Astrocyte (in vitro differentiated cells and primary cell): ENCODE measurements around the gene GNPDA2.

Experiments used
- EZH2 ChIP-seq: IDR thresholded peaks from 2 replicates; pipeline ENCODE4 v1.6.1; 2012; ENCODE audit warnings: mild to moderate bottlenecking, low read length, inconsistent platforms; ENCODE audit not compliant: insufficient read depth
- TF ChIP-seq, protein P1 (sequence below): IDR thresholded peaks from 2 replicates; pipeline ENCODE4 v1.5.1; 2011; ENCODE audit warnings: low read depth, mild to moderate bottlenecking, inconsistent platforms, low read length, moderate library complexity; ENCODE audit not compliant: insufficient read depth

DNA sequence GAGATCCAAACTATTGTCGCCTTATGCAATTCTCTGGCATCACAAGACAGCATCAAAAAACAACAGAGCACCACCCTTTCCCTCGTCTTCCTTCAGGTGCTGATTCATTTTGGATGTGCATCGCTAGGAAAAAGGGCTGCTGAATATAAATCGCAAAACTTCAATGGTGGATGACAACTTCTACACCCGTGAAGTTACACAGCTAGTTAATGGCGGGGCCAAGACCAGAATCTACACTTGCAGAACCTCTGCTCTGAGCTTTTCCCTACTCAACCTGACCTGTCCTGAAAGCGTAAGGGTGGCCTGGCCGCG lies 674 bp downstream of the GNPDA2 start:
- no peak for TF ChIP-seq EZH2
- TF ChIP-seq, protein P1, sequence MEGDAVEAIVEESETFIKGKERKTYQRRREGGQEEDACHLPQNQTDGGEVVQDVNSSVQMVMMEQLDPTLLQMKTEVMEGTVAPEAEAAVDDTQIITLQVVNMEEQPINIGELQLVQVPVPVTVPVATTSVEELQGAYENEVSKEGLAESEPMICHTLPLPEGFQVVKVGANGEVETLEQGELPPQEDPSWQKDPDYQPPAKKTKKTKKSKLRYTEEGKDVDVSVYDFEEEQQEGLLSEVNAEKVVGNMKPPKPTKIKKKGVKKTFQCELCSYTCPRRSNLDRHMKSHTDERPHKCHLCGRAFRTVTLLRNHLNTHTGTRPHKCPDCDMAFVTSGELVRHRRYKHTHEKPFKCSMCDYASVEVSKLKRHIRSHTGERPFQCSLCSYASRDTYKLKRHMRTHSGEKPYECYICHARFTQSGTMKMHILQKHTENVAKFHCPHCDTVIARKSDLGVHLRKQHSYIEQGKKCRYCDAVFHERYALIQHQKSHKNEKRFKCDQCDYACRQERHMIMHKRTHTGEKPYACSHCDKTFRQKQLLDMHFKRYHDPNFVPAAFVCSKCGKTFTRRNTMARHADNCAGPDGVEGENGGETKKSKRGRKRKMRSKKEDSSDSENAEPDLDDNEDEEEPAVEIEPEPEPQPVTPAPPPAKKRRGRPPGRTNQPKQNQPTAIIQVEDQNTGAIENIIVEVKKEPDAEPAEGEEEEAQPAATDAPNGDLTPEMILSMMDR: no peak
